HepG2 (cell line): ENCODE data around the gene IMPG2. TPM values are rescaled to one million over a fixed set of nuclear protein-coding genes. Genes with fewer than 3 reads are reported as not detected.

Source experiments
- ATAC-seq: fragments of 200-7000 bp; cut with Tn5 transposase; 3 replicates; pipeline ENCODE4 v1.9.1; 2020; ENCODE audit warnings: mild to moderate bottlenecking, moderate library complexity
- BruUV-seq: library from RNA; stranded (reverse); fragments of 400-500 nt; replicated peaks from 2 replicates; lab custom pipeline; 2021; lab: Mats Ljungman, UMichigan
- CTCF ChIA-PET: fragments of 300-600 bp; formaldehyde crosslinking; extraction: SDS; loops from one replicate; lab custom pipeline; 2021; ENCODE audit warnings: low total read pairs, inconsistent platforms, low intra/inter-chr PET ratio; lab: Yijun Ruan, JAX
- POLR2A ChIA-PET: fragments of 350-600 bp; sonication (Branson Sonifier 250); formaldehyde crosslinking; loops from one replicate; lab custom pipeline; 2020; ENCODE audit warnings: antibody characterized with exemption, inconsistent platforms; lab: Yijun Ruan, JAX
- DNase-seq: peaks from one replicate; pipeline ENCODE4 v3.0.0-alpha.2; 2015; ENCODE audit warnings: low spot score
- FAIRE-seq: peaks from 3 replicates; lab custom pipeline; 2011; peaks lifted over from hg19 to GRCh38; lab: Jason Lieb, UNC
- H2AFZ ChIP-seq: one replicate; pipeline ENCODE4 v1.6.1; 2011; ENCODE audit warnings: low read length, inconsistent platforms
- H3K27ac ChIP-seq: fragments of 300-600 bp; 3 replicates; pipeline ENCODE4 v1.8.0; 2011; ENCODE audit warnings: mixed run types, mild to moderate bottlenecking, mixed read lengths, low read length, inconsistent platforms; ENCODE audit not compliant: insufficient read depth; ENCODE audit errors: extremely low read length
- H3K27me3 ChIP-seq, 2 experiments: fragments of 200-600 bp in 1 of 2; 2 replicates in 1 of 2; 3 replicates in 1 of 2; pipeline versions ENCODE4 v1.6.0 to v1.8.0; 2011; ENCODE audit warnings: low read length in 2 of 2, mild to moderate bottlenecking in 2 of 2, moderate library complexity in 2 of 2, inconsistent platforms in 1 of 2; ENCODE audit not compliant: insufficient read depth in 2 of 2, control insufficient read depth in 1 of 2
- H3K36me3 ChIP-seq, 2 experiments: fragments of 200-600 bp in 1 of 2; replicated peaks in 1 of 2; 2 replicates in 1 of 2; 3 replicates in 1 of 2; pipeline versions ENCODE4 v1.5.1 to v1.8.0; 2011; ENCODE audit warnings: low read length in 2 of 2, inconsistent platforms in 1 of 2; ENCODE audit not compliant: insufficient read depth in 2 of 2, control insufficient read depth in 1 of 2
- H3K4me1 ChIP-seq: 2 replicates; pipeline ENCODE4 v1.5.1; 2012; ENCODE audit warnings: low read length, inconsistent platforms; ENCODE audit not compliant: insufficient read depth
- H3K4me2 ChIP-seq: 2 replicates; pipeline ENCODE4 v1.6.0; 2011; ENCODE audit warnings: low read depth, low read length, inconsistent platforms
- H3K4me3 ChIP-seq, 3 experiments: fragments of 200-600 bp in 1 of 3; sonication (generic), shearing (Covaris generic) in 1 of 3; replicated peaks in 1 of 3; 2 replicates each; pipeline ENCODE4 v1.5.1; 2011 to 2016; ENCODE audit warnings: low read length in 3 of 3, inconsistent platforms in 2 of 3, low read depth in 2 of 3, mild to moderate bottlenecking in 2 of 3, control low read depth in 1 of 3, mixed read lengths in 1 of 3; ENCODE audit not compliant: insufficient read depth in 1 of 3
- H3K79me2 ChIP-seq: one replicate; pipeline ENCODE4 v1.6.1; 2011; ENCODE audit warnings: low read length, inconsistent platforms; ENCODE audit not compliant: insufficient read depth
- H3K9ac ChIP-seq: 2 replicates; pipeline ENCODE4 v1.6.0; 2011; ENCODE audit warnings: mild to moderate bottlenecking, low read depth, low read length, inconsistent platforms; ENCODE audit not compliant: insufficient read depth
- H3K9me3 ChIP-seq: 2 replicates; pipeline ENCODE4 v1.5.1; 2012; ENCODE audit warnings: mild to moderate bottlenecking, low read length
- H4K20me1 ChIP-seq: 2 replicates; pipeline ENCODE4 v1.6.0; 2011; ENCODE audit warnings: inconsistent platforms, mild to moderate bottlenecking, low read length, moderate library complexity; ENCODE audit not compliant: insufficient read depth
- CCDC6 ChIP-seq: sonication (generic); formaldehyde crosslinking; IDR thresholded peaks from 2 replicates; pipeline ENCODE4 v1.8.1; 2022; ENCODE audit warnings: mild to moderate bottlenecking, missing genetic modification reagents, moderate library complexity
- IKZF4 ChIP-seq: sonication (generic); formaldehyde crosslinking; IDR thresholded peaks from 2 replicates; pipeline ENCODE4 v1.5.1; 2020; ENCODE audit warnings: borderline replicate concordance, mild to moderate bottlenecking, low read depth, missing genetic modification reagents; ENCODE audit errors: not compliant biosample characterization
- KAT8 ChIP-seq: IDR thresholded peaks from 2 replicates; pipeline ENCODE4 v1.6.1; 2016; ENCODE audit warnings: missing genetic modification reagents, missing compliant biosample characterization
- PHF21A ChIP-seq: sonication (generic); formaldehyde crosslinking; IDR thresholded peaks from 2 replicates; pipeline ENCODE4 v1.5.0; 2020; ENCODE audit warnings: mild to moderate bottlenecking, missing genetic modification reagents
- REL ChIP-seq: sonication (generic); formaldehyde crosslinking; conservative IDR thresholded peaks from 2 replicates; pipeline ENCODE4 v1.8.0; 2022; ENCODE audit warnings: mild to moderate bottlenecking, missing genetic modification reagents, moderate library complexity
- SYNCRIP ChIP-seq: fragments of 200-400 bp; formaldehyde crosslinking; IDR thresholded peaks from 2 replicates; pipeline ENCODE4 v1.6.1; 2018; ENCODE audit warnings: mild to moderate bottlenecking, low read depth, low read length; ENCODE audit not compliant: insufficient read depth
- ZNF382 ChIP-seq: sonication (generic); formaldehyde crosslinking; IDR thresholded peaks from 2 replicates; pipeline ENCODE4 v1.5.0; 2020; ENCODE audit warnings: missing genetic modification reagents, mild to moderate bottlenecking, borderline replicate concordance
- ZNF557 ChIP-seq: sonication (generic); formaldehyde crosslinking; IDR thresholded peaks from 2 replicates; pipeline ENCODE4 v1.4.0; 2020; ENCODE audit warnings: missing genetic modification reagents
- WGBS: methylation state at CpG from one replicate; pipeline ENCODE4 v1.1.6; 2017; ENCODE audit warnings: low lambda C conversion rate; 5-methylcytosine and 5-hydroxymethylcytosine counted together
- in situ Hi-C: cut with HindIII; loops from 2 replicates; pipeline ENCODE4 v1.10.0; 2017; ENCODE audit warnings: low pct_unique_long_range_greater_than_20kb; ENCODE audit not compliant: extremely low pct_ligation_motif_present
- intact Hi-C: fragments of 100-400 bp; cut with micrococcal nuclease; formaldehyde crosslinking; loops from one replicate; pipeline ENCODE4 v1.10.0; 2022; ENCODE audit not compliant: unreplicated experiment
- polyA plus RNA-seq, 8 experiments: library from polyadenylated mRNA; depleted of rRNA in 3 of 8; stranded (reverse) in 7 of 8; unstranded in 1 of 8; fragments of >200 nt; fragmentation: Illumina TruSeq in 4 of 8; extraction: Trizol in 4 of 8; gene quantifications; 2 replicates each; pipeline versions ENCODE4 v1.2.1 to v1.2.3, GENCODE V29; 2011 to 2016; ENCODE audit warnings: low read depth in 4 of 8, missing spikeins in 1 of 8, mixed read lengths in 1 of 8; ENCODE audit not compliant: insufficient read depth in 1 of 8
- total RNA-seq, 5 experiments: library from RNA; depleted of rRNA; stranded (reverse); fragments of >200 nt; fragmentation: Illumina TruSeq; extraction: Trizol; gene quantifications; 2 replicates each; pipeline ENCODE4 v1.2.3, GENCODE V29; 2016; ENCODE audit warnings: low read depth in 1 of 5
- TF ChIP-seq, protein P1 (sequence below): IDR thresholded peaks from 2 replicates; pipeline ENCODE4 v1.6.1; 2012; ENCODE audit warnings: low read depth, low read length, improper control_type of control experiment
- TF ChIP-seq, protein P2 (sequence below): sonication (generic); formaldehyde crosslinking; IDR thresholded peaks from 2 replicates; pipeline ENCODE4 v1.5.1; 2020; ENCODE audit warnings: missing genetic modification reagents, mild to moderate bottlenecking, borderline replicate concordance

The IMPG2 gene
- total and polyA plus RNA-seq, 2 of the 13 experiments (the other 11 are each of a cell fraction or from before 2014, with no cell fraction given) = 0.02 to 0.03 TPM

DNA sequence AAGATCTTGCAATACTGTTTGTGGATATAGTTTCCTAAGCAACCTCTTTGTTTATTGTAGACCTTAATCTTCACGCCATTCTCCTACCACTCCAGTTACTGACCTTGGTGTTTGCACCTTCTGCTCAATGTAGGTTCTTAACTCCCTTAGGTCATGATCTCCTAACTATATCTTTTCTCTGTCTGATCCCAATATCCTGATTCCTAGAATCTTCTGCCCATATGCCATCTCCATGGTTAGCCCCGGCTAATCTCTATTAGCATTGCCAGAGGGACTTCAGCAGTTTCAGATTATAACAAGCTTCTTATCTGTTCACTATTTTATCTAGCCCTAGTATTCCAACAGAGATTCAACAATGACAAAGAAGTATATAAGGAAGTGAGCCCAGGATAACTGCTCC, 64.9 kb downstream of the IMPG2 start:
- FAIRE-seq (no peak), DNase-seq (no peak)
- Histone ChIP-seq H3K36me3 (no peaks in the 10 kb centered on the region), H3K9ac (no peak overlapping the region), H4K20me1 (no peaks in the 10 kb centered on the region), H2AFZ (no peak overlapping the region), H3K4me2 (no peak overlapping the region)
- CTCF ChIA-PET = no interaction called here
- in situ Hi-C loops = no loop called here
- intact Hi-C loops = no loop called here
- 3% methylated on average over 2 of the region's 2 CpGs for WGBS
- TF ChIP-seq PHF21A (CRISPR knock-in tag) = no peak
- TF ChIP-seq ZNF382 (CRISPR knock-in tag) = no peak
- no peak for TF ChIP-seq SYNCRIP
- TF ChIP-seq, protein P1, sequence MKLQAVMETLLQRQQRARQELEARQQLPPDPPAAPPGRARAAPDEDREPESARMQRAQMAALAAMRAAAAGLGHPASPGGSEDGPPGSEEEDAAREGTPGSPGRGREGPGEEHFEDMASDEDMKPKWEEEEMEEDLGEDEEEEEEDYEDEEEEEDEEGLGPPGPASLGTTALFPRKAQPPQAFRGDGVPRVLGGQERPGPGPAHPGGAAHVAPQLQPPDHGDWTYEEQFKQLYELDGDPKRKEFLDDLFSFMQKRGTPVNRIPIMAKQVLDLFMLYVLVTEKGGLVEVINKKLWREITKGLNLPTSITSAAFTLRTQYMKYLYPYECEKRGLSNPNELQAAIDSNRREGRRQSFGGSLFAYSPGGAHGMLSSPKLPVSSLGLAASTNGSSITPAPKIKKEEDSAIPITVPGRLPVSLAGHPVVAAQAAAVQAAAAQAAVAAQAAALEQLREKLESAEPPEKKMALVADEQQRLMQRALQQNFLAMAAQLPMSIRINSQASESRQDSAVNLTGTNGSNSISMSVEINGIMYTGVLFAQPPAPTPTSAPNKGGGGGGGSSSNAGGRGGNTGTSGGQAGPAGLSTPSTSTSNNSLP = no peak
- TF ChIP-seq ZNF557 (CRISPR knock-in tag) = no peak
- no peak for TF ChIP-seq IKZF4 (CRISPR knock-in tag)
- no peak for TF ChIP-seq KAT8
- no peak for TF ChIP-seq REL (CRISPR knock-in tag)
- TF ChIP-seq CCDC6 = no peak
- TF ChIP-seq, protein P2, sequence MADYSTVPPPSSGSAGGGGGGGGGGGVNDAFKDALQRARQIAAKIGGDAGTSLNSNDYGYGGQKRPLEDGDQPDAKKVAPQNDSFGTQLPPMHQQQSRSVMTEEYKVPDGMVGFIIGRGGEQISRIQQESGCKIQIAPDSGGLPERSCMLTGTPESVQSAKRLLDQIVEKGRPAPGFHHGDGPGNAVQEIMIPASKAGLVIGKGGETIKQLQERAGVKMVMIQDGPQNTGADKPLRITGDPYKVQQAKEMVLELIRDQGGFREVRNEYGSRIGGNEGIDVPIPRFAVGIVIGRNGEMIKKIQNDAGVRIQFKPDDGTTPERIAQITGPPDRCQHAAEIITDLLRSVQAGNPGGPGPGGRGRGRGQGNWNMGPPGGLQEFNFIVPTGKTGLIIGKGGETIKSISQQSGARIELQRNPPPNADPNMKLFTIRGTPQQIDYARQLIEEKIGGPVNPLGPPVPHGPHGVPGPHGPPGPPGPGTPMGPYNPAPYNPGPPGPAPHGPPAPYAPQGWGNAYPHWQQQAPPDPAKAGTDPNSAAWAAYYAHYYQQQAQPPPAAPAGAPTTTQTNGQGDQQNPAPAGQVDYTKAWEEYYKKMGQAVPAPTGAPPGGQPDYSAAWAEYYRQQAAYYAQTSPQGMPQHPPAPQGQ (CRISPR knock-in tag) = no peak
- TF ChIP-seq, all 625 proteins: peak for 0
- Histone ChIP-seq H3K27me3 (no peaks in the 10 kb centered on the region; a peak in 1 of 5 replicates), H3K27ac (no peak overlapping the region), H3K9me3 (no peaks in the 10 kb centered on the region), H3K4me3 (no peak overlapping the region), H3K79me2 (no peaks in the 10 kb centered on the region), H3K4me1 (no peaks in the 10 kb centered on the region)
- no peak for ATAC-seq
- POLR2A ChIA-PET = no interaction called here
- BruUV-seq = no TSS peak
